Measurements from ENCODE around the gene C11orf16. TPM values are rescaled to one million over a fixed set of nuclear protein-coding genes. Genes with fewer than 3 reads are reported as not detected.
"Not testable (repeated sequence)": the region's sequence is repeated elsewhere in the genome, so short reads cannot be mapped to it uniquely, and the experiment has no call there.

Gene C11orf16
- total RNA-seq (under 1 TPM in 1 of 10 donors, not detected in 9; 0.21 TPM), polyA plus RNA-seq (not detected)
- long read RNA-seq, donor 1: 0 reads
- long read RNA-seq, donor 2: 0 reads
- long read RNA-seq, donor 3: 0 reads

- Histone ChIP-seq H3K4me1 (no peaks in the 10 kb centered on the region), H3K27me3 (no peaks in the 10 kb centered on the region), H3K27ac (no peak within 1 kb of the TSS), H3K9me3 (no peaks in the 10 kb centered on the region), H3K4me3 (no peak within 1 kb of the TSS), H3K36me3 (no peaks in the 10 kb centered on the region)
- TF ChIP-seq CTCF (IDR thresholded peaks at IDR 0.05): no peak
- WGBS, 2 donors: 78 to 79% methylated on average over 12 of the region's 12 CpGs
- ATAC-seq (peak in 1 of 8 donors; percentile 20), DNase-seq (no peak)
- intact Hi-C loops (cut with DNase I): no loop called here
Measured at GRCh38 chr11:8932564-8933180, at the start of gene C11orf16. C11orf16 (minus strand) TSS chr11:8932947; CDS start chr11:8932308, 639 bp downstream.

DNA sequence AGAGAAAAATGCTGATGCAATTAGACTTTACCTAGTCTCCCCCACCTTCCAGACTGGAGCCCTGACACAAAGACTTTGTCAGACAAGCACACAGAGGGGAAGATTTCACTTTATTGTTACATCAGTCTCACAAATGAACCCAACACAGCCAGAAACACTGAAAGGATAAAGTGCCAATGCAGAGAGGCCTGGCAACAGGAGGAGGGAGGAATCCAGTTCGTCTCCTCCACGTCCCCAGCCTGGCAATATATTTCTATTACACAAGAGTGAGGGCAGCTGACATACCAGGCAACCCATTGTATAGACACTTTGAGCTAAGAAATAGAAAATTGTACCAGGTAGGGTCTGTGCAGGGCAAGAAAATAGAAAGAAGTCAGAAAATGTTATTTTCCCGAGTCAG is 47.7 kb upstream of the C11orf16 start:
- no peak overlapping the region for H3K27ac ChIP-seq
- no peaks in the 10 kb centered on the region for H3K36me3 ChIP-seq
- 82 to 89% methylated on average over 3 of the region's 3 CpGs for WGBS, 2 donors
- TF ChIP-seq CTCF (IDR thresholded peaks at IDR 0.05): no peak
- no peak overlapping the region for H3K4me3 ChIP-seq
- no peaks in the 10 kb centered on the region for H3K9me3 ChIP-seq
- no peaks in the 10 kb centered on the region for H3K27me3 ChIP-seq
- no peaks in the 10 kb centered on the region for H3K4me1 ChIP-seq
- ATAC-seq (no peak), DNase-seq (no peak)
- intact Hi-C loops (cut with DNase I): no loop called here

DNA sequence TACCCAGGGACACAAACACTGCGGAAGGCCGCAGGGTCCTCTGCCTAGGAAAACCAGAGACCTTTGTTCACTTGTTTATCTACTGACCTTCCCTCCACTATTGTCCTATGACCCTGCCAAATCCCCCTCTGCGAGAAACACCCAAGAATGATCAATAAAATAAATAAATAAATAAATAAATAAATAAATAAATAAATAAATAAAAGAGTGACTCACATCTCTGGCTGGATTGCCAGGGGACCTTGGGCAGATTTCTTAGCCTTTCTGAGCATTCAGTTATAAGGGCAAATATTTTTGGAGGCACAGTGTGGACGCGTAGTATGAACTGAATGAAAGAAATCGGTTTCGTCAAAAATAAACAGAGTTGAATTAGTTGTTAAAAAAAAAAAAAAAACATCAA is 46.6 kb upstream of the C11orf16 start:
- H3K4me3 ChIP-seq; H3K27me3 ChIP-seq; H3K9me3 ChIP-seq; DNase-seq; H3K4me1 ChIP-seq; H3K36me3 ChIP-seq; H3K27ac ChIP-seq; intact Hi-C loops (cut with DNase I); ATAC-seq: not testable (repeated sequence)
- 89 to 91% methylated on average over 5 of the region's 7 CpGs for WGBS, 2 donors

- DNase-seq: no peak
- Histone ChIP-seq H3K4me1 (no peaks in the 10 kb centered on the region), H3K27ac (no peak overlapping the region), H3K4me3 (no peak overlapping the region), H3K27me3 (no peaks in the 10 kb centered on the region), H3K9me3 (no peaks in the 10 kb centered on the region), H3K36me3 (peaks cover 0 to 4% (median 0%) of the 10 kb centered on the region in 9 donors)
- intact Hi-C loops (cut with DNase I): no loop called here
- TF ChIP-seq CTCF (IDR thresholded peaks at IDR 0.05): no peak
- 77 to 88% methylated on average over 3 of the region's 3 CpGs for WGBS, 2 donors
- ATAC-seq: no peak
Measured at GRCh38 chr11:8973121-8973520, 40.4 kb upstream of the C11orf16 start.

DNA sequence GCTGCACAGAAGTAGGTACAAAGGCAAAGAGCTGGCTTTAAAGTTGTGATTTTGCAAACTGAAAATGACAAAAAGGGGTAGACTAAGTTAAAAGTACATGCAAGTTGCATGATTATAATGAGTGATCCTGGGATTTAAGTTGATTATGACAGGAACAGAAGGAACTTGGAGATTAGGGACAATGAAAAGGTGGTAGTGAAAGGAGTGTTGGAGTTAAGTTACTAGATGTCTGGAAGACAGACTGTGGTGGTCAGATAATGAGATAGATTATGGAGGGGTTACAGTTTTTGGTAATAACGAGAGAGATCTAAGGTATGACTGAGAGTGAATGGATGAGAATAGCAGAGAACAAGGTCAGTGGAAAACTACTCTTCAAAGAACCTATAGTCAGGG is 39.2 kb upstream of the C11orf16 start:
- intact Hi-C loops (cut with DNase I): no loop called here
- Histone ChIP-seq H3K9me3 (no peaks in the 10 kb centered on the region), H3K36me3 (peaks cover 0 to 9% (median 0%) of the 10 kb centered on the region in 9 donors), H3K27ac (no peak overlapping the region), H3K4me3 (no peak overlapping the region), H3K27me3 (no peaks in the 10 kb centered on the region), H3K4me1 (peaks cover 0 to 4% (median 0%) of the 10 kb centered on the region in 9 donors)
- TF ChIP-seq CTCF (IDR thresholded peaks at IDR 0.05): no peak
- DNase-seq: no peak
- no peak for ATAC-seq
- 77 to 79% methylated on average over 1 of the region's 1 CpG for WGBS, 2 donors

Data from heart right ventricle (tissue), 16 donors.